Stimulated activated CD4-positive, alpha-beta T cell treated with anti-CD3 and anti-CD28 coated beads, Interleukin-15, amount 100 ng/mL, for 1 hour (primary cell): Measurements from ENCODE around the gene GAL3ST1.

Experiments
- DNase-seq, 2 donors: peaks; one replicate each; pipeline ENCODE4 v3.0.0-alpha.2; 2020; ENCODE audit warnings: low read depth in 1 of 2, low spot score in 1 of 2

Gene GAL3ST1

DNA sequence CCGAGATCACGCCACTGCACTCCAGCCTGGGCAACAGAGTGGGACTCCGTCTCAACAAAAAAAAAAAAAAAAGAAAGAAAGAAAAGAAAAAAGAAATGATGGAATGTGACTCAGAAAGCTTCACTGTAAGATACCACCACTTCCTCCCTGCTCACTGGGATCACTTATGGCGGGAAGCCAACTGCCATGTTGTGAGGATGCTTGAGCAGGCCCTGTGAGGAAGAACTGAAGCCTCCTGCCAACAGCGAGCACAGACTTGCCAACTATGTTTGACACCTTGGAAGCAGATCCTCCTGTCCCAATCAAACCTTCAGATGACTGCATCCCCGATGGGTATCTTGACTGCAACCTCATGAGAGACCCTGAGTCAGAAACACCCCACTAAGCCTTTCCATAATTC is 36.2 kb downstream of the GAL3ST1 start:
- DNase-seq, result no peak

DNA sequence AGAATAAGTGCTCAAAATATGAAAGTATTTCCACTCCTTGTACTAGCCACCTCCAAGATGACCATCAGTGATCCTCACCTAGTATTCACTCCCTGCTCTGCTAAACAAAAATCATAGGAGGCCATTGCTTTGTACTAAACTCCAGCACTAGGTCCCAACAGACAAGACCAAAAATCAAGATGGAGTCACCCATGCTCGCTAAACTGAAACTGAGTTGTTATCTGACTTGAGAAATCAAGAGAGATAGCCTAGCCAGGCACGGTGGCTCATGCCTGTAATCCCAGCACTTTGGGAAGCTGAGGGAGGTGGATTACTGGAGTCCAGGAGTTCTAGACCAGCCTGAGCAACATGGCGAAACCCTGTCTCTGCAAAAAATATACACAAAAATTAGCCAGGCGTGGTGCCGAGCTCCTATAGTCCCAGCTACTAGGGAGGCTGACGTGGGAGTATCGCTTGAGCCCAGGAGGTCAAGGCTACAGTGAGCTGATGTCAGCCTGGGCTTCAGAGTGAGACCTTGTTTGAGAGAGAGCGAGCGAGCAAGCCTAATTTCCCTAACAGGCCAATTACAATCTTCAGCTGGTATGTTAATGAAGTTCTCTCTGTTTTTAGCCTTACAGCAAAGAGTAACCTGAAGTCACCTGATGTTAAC is 37.3 kb downstream of the GAL3ST1 start:
- DNase-seq, result no peak

DNA sequence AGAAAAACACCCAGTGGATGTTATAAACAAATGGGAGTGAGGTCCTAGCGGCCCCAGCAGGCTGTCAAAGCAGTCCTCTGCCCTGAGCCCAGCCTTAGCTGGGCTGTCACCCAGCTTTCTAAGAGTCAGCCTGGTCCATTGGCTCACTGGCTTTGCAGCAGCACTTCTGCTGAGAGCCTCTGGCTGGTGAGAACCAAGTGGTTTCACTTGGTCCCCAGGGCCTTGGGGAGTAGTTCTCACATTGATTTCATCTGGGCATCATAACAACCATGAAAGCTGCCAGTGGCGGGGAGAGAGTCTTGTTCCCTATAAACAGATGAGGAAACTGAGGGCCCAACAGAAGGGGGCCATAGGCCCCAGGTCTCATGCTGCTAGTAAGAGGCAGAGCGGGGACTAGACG is 39.3 kb downstream of the GAL3ST1 start:
- no peak for DNase-seq

DNA sequence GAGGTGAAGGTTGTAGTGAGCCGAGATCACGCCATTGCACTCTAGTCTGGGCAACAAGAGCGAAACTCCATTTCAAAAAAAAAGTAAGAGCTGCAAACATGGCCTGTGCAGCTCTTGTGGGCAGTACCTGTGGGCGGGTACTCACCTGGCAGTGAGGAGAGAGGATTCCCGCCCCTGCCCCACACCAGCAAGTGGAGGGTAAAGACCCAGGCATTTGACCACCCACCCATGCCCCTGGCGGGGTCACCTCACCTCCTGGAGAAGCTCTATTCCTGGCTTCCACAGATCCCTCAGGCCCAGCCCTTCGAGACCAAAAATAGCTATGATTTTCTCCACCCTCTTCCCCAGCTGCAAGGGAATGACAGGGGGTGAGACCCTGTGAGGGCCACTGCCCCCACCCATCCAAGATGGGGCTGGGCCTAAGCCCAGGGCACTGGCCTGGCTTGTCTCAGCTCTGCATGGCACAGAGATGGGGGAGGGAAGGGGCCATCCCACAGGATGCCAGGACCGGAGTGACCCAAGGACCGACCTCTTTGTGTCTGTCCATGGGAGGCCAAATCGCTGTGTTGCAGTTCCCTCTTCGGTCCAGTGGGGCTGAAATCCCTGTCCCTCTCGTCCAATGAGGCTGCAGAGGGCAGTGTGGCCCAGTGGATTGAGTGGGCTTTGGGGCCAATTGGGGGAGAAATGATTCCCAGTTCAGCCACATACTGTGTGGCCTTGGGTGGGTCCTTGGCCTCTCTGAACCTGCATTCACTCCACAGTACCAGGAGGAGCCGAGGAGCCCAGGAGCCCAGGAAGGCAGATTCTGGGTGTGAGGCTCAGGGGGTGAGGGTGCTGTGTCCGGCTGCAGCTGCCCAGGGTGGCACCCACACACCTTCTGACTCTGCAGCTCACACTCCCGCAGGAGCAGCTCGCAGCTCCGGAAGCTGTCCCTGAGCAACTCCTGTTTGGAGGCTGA is 42.5 kb downstream of the GAL3ST1 start:
- DNase-seq, result no peak

DNA sequence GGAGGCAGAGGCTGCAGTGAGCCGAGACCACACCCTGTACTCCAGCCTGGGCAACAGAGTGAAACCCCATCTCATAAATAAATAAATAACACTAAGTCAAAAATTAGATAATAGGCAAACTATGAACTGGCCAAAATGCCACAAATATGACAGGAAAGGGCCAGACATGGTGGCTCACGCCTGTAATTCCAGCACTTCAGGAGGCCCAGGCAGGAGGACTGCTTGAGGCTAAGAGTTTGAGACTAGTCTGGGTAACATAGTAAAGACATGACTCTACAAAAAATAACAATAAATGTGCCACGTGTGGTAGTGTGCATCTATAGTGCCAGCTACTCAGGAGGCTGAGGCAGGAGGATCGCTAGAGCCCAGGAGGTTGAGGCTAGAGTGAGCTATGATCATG is 47.8 kb downstream of the GAL3ST1 start:
- no peak for DNase-seq

DNA sequence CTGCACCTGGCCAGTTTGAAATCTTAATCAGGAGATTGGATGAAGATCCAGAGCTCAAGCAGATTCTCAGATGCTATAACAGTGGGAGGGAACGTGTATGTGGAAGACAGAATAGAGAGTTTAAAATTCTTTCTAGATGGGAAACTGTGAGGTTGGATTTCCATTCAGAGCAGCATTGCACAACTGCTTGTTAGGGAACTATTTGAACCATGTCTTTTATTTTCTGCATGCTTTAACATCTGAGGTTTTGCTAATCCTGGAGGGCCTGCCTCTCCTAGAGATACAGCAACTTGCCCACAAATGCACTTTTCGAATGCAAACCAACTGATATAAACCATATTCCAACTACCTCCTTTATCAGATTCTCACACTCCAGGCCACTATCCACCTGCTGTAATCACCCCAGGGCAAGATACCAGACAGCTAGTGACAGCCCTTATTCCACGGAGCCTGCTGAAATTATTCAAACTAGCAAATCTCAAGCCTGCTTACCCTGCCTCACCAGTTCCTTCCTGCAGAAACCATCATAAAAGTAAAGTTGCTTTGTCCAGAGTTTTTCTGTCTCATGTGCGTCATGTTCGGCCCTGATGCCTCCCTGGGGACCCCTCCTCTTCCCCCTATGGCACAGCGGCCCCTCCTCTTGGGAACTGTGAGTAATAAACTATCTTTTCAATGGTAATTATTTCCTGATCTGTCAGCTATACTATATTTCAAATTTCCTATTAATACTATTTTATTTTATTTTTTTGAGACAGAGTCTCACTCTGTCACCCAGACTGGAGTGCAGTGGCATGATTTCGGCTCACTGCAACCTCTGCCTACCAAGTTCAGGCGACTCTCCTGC is 50.6 kb downstream of the GAL3ST1 start:
- no peak for DNase-seq

DNA sequence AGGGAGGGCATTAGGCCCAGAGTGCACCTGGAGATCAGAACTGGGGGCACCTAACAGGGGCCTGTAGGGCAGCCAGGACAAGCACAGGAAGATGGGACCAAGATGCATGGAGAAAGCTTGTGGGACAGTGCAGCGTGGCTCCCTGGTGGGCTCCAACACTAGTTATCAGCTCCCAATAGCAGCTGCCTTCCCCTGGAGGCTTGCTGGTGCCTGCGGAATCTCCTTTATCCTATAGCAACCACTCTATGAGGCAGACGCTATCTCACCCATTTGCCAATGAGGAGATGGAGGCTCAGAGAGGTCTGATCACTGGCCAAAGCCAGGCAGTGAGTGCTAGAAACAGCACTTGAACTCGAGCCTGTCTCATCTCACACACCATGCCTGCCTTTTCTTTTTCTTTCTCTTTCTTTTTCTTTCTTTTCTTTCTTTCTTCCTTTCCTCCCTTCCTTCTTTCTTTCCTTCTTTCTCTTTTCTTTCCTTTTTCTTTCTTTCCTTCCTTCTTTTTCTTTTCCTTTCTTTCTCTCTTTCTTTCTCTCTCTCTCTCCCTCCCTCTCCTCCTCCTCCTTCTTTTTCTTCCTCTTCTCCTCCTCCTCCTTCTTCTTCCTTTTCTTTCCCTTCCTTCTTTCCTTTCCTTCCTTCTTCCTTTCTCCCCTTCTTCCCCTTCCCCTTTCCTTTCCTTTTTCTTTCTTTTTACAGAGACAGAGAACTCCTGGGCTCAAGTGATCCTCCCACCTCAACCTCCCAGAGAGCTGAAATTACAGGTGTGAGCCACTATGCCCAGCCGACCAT is 52.9 kb downstream of the GAL3ST1 start:
- no peak for DNase-seq

DNA sequence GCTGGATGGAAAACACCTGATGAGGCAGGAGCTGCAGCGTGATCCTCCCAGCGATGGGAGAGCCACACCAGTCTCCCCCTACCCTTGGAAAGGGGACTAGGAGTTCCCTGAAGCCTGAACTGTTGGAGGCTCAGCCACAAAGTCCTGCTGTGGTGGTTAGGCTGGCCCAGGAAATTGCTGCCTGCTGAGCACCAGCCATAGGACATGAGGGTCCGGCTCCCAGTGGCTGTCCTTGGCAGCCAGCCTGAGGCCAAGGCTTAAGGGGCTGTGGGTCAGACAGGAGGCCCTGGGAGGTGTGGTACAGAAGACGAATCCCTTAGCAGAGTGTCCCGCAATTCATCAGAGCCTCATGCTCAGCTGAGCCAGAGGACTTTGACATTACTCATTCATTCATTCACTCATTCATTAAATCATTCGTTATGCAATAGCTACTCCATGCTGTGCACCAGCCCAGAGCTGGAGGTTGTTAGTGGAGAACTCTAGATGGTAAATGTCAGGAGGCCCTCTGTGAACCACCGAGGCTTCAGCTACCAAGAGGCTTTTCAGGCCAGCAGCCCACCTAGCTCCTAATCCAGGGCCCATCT is 54.5 kb downstream of the GAL3ST1 start:
- no peak for DNase-seq

DNA sequence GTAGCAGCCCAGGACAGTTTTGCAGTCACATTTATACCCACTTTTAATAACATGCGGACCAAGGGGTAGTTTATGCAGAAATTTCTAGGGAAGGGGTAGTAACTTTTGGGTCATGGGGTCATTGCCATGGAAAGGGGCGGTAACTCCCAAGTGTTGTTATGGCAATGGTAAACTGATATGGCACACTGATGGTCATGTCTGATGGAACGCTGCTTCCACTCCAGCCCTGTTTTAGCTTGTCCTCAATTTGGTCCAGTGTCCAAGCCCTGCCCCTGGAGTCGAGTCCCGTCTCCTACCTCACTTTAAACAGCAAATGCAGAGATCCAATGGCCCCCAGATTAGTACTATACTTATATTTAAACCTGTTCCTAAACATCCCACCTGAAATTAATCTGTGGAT is 57.7 kb downstream of the GAL3ST1 start:
- DNase-seq, result no peak

DNA sequence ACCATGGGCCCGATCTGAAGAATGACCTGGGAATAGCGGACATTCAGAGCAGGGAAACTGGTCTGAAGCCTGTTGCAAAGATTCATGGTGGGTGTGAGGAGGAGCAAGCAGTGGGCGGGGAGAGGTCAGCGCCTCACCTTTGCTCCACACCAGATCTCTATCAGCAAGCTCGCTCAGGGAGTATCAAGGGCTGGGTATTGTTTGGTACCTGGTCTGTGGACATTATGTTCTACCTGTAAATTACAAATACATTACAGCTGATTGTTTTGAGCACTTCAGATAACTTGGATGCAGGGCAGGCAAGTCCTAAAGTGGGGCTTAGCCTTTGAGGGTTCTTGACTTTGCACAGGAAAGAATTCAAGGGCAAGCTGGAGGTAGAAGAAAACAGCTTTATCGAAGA is 58.2 kb downstream of the GAL3ST1 start:
- DNase-seq, result no peak

DNA sequence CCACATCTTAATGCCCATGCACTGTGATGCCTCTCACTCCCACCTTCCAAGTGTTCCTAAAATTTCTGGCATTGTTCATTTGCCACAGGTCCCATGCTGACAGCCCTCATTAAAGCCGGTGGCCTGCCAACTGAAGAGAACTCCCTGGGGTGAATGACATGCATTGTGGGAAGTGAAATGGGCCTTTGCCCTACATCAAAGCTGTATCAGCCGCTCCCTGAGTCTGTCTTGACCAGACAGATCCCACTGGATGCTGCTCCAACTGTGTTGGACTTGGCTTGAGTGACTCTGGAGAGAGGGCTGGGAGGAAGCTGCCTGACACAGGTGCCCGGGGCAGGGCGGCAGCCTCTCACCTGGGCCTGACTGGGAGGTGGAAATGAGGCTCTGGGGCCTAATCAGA is 60.2 kb downstream of the GAL3ST1 start:
- DNase-seq, result no peak

DNA sequence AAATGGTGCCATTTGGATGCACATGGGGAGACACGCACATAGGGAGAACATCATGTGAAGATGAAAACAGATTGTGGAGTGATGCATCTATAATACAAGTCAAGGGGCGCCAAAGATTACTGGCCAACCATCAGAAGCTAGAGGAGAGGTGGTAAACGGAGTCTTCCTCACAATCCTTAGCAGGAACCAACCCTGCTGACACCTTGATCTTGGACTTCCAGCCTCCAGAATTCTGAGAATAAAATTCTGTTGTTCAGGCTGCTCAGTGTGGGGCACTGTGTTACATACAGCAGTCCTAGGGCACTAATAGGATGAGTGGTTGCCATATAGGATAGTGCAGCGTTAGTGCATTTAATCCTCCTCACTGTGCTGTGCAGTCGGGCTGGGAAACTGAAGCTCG is 61.0 kb downstream of the GAL3ST1 start:
- DNase-seq, result no peak

DNA sequence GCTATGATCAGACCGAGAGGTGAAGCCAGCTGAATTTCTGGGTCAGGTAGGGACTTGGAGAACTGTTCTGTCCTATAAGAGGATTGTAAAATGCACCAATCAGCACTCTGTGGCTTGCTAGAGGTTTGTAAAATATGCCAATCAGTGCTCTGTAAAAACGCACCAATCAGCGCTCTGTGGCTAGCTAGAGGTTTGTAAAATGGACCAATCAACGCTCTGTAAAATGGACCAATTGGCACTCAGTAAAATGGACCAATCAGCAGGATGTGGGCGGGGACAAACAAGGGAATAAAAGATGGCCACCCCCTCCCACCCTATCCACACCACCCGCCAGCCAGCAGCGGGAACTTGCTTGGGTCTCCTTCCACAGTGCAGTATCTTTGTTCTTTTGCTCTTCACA is 62.6 kb downstream of the GAL3ST1 start:
- no peak for DNase-seq

DNA sequence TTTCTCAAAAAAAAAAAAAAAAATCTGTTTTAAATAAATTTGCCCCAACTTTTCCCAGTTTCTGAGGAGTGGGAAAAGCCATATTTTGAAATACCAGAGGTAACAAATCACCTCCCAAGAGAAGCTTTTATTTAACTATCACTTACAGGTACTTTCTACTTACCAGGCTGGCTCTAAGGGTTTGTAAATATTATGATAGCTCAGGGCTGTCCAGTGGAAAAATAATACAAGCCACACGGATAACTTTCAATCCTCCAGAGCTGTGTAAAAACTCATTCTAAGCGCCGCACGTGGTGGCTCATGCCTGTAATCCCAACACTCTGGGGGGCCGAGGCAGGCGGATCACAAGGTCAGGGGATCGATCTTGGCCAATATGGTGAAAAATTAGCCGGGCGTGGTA is 63.4 kb downstream of the GAL3ST1 start:
- no peak for DNase-seq

DNA sequence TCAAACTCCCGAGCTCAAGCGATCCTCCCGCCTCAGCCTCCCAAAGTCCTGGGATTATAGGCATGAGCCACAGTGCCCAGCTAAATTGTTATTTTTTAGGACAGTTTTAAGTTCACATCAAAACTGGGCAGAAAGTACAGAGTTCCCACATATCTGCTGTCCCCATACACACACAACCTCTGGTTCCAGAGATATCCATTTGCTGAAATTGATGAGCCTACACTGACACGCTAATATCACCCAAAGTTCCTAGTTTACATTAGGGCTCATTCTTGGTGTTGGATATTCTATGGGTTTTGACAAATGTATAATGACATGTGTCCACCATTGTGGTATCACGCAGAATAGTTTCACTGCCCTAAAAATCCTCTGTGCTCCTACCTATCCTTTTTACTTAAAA is 66.2 kb downstream of the GAL3ST1 start:
- DNase-seq, result no peak

DNA sequence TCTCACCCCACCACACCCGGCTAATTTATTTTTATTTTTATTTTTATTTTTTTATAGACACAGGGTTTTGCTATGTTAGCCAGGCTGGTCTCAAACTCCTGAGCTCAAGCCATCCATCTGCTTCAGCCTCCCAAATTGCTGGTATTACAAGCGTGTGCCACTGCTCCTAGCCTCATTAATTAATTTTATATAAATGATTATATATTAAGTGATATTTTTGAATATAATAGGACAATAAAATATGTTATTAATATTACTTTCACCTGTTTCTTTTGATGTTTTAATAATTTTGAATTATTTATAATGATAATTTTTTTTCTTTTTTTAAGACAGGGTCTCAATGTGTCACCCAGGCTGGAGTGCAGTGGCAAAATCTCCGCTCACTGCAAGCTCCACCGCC is 66.8 kb downstream of the GAL3ST1 start:
- DNase-seq, result no peak

DNA sequence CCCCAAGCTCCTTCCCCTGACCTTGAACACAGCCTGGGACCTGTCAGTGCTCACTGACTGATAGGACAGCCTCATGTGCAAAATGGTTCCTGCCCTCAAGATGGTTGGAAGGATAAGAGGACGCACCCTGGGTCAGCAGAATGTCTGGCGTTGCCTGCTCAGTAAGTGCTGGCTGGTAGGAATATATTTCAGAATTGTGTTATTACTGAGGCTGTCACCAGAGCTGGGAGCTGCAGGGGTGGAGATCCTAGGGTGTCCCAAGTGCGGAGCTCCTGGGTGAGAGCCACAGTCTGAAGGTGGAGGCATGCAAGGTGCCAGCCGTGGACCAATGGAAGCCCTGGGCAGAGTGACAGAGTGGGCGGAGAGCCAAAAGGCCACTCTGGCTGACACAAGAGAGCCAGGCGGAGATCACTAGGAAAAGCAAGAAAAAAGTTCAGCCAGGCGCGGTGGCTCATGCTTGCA is 67.9 kb downstream of the GAL3ST1 start:
- no peak for DNase-seq
